ENCODE measurements around the gene MUSK.

DNA sequence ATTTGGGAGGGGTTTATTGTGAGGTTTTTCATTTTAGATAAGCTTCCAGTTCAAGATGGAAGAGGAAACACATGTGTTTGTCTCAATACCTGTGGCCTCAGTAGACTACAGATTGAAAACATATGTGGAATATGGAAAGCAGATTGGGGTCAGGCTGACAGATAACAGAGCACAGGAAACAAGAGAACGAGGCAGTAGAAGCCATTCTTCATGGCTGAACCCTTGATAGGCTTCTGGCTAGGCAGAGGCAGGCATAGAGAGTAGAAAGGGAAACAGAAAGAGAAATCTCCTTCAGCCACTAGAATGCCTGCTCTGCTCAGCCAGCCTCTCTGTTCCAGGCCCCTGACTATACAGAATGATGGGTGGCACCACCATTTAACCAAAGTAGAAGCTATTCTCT is 152.5 kb downstream of the MUSK start:
- no peak for TF ChIP-seq CTCF (IDR thresholded peaks at IDR 0.05)
- TF ChIP-seq REST (IDR thresholded peaks at IDR 0.05; ENCODE audit: insufficient read depth in 1 of 2, low read depth in 2 of 2, low read length in 1 of 2) = no peak

All from Panc1 (cell line).